GM21423 (cell line): Measurements from ENCODE around the gene C1QBP.
"Not testable (repeated sequence)": the region's sequence is repeated elsewhere in the genome, so short reads cannot be mapped to it uniquely, and the experiment has no call there.

ENCODE experiments used
- ATAC-seq: cut with Tn5 transposase; IDR thresholded peaks from one replicate; pipeline ENCODE4 v1.9.1; 2021; ENCODE audit warnings: mild to moderate bottlenecking, moderate library complexity; ENCODE audit not compliant: unreplicated experiment

Gene C1QBP

DNA sequence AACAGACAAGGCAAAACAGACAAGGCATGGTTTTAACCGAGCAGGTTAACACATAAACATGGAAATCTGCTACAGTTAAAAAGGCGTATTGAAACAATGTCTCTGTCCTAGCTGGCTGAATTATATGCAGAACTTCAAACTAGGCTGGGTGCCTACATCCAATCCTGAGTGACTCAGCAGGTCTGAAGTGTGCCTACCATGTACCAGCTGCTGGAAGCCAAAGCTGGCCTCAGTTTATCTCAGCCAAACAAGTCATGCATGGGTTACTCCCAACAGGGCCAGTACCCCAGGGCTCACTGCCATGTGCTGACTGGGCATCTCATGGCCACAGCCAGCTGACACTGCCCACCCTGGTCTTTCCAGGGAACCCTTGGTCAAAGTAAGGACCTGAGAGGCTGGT lies 4.0 kb downstream of the C1QBP start:
- no peak for ATAC-seq

DNA sequence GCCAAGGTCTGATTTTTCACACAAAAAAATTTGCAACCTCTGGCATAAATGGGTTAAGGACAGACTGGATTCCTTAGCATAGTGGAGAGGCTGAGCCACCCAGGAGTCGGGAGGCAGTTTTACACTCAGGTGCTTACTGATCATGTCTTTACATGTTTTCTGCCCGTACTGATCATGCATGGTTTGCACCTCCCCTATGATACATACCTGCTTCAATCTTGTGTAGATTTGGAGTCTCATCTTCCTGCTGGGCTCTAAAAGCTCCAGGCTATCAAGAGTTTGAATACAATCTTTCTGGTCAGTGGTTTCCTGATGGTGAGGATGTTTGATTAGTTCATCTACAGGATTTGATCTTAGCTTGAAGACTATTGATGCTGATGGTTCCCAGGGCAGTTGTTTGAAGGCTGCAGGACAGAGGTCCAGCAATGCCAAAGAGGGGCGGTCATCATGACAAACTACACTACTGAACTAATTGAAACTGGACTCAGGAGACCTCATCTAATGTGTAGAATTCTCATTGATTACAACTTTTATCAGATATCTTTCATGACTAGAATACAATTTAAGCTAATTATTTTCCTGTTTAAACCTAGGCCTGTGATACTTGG lies 6.9 kb downstream of the C1QBP start:
- ATAC-seq: no peak

DNA sequence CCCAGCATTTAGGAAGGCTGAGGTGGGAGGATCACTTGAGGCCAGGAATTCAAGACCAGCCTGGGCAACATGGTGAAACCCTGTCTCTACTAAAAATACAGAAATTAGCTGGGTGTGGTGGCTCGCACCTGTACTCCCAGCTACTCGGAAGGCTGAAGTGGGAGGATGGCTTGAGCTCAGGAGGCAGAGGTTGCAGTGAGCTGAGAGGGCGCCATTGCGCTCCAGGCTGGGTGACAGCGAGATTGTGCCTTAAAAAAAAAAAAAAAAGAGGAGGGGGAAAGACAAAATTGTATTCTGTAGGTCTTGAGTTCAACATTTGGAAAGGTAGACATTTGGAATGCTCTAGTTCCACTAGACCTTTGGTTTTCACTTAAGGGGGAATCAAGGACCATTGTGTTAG lies 7.7 kb downstream of the C1QBP start:
- not testable (repeated sequence) for ATAC-seq

DNA sequence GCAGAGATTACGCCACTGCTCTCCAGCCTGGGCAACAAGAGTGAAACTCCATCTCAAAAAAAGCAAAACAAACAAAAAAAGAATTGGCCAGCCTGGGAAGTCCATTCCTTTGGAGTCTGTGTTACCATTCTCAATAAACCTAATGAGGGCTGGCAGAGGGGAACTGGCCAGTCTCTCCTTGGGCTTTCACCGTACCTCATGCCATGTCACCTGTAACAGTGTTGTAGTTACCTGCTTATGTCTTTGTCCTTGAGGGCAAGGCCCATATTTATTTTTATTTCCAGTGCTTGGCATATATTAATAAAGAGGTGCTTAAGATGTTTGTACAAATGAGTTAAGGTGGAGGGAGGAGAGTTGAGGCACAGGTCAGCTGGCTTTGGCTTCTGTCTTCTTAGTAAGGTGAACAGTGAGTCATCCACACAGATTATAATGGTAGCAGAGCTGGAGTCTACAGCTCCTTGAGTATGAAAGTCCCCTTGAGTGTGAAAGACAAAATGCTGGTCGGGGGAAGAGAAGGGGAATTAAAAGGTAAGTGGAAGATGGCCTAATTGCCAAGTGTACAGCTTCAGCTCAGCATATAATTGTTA lies 8.4 kb downstream of the C1QBP start:
- ATAC-seq: no peak

DNA sequence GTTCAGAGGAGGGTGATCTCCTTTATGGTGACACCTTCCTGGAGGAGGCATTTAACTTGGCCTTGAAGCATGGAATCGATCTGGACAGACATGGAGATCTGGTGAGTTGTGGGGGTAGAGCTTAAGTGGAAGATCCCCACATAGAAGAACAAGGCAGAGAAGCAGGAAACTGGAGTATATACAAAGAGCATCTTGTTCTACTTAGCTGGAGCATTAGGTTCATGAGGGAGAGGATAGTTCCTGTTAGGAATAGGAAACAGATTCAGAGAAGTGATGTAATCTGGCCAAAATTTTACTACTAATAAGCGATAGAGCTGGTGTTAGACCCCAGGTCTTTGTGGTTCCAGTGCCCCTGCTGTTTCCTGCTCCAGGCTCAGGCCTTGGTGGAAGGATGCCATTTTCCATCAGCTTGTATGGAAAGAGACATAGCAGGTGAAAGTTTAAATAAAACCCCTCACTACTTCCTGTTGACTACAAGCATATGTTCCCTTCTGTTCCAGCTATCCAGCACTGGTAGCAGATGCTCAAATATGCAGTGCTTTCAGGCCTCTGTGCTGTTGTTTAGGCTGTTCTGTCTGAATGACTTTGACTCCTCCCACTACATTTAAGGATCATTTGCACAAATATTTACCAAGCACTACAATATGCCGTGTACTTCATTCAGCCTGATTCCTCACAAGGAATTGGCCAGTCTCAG lies 9.6 kb downstream of the C1QBP start:
- ATAC-seq: no peak

DNA sequence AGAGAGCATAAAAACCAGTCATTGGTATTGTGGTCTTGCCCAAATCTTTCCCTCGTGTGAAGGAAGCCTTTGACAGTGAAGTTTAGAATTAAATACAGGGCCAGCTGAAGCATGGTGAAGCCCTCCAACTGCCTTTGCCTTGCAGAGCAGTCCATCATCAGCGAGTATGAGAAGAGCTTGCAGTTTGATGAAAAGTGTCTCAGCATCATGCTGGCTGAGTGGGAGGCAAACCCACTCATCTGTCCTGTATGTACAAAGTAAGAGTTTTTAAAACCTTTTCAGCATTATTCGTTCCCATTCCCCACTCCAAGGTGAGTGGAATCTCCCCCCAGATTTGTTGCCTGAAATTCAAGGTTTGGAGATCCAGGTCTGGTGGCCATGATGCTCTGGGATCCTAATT lies 13.1 kb downstream of the C1QBP start:
- no peak for ATAC-seq

DNA sequence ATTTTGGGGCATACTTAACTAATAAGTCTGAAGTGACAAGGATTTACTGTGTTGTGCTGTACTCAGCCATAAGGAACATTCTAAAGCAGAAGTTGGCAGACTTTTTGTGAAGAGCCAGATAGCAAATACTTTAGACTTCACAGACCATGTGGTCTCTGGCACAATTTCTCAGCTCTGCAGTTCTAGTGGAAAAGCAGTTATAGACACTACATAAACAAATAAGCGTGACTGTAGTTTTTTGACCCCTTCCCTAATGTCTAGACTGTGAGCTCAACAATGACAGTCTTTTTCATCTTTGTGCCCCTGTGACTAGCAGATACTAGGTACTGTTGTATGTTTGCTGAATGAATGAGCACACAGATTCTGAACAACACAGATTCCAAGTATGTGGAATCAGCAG lies 14.0 kb downstream of the C1QBP start:
- ATAC-seq: no peak

DNA sequence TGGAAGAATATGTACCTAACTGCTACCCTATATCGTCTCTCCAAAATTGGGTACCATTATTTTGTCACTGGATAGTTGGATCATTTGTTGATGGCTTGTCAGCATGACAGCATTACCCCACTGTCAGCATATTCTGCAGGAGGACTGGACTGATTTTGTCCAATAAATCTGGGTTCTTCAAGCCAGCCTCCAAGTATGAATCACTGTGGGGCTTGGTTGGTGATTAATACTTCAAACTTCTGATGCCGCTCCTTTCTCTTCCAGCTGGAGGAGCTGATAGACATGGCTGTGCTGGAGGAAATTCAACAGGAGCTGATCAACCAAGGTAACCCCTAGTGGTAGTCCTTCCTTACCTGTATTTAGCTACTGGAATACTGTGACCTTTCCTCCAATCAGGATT lies 16.4 kb downstream of the C1QBP start:
- no peak for ATAC-seq

DNA sequence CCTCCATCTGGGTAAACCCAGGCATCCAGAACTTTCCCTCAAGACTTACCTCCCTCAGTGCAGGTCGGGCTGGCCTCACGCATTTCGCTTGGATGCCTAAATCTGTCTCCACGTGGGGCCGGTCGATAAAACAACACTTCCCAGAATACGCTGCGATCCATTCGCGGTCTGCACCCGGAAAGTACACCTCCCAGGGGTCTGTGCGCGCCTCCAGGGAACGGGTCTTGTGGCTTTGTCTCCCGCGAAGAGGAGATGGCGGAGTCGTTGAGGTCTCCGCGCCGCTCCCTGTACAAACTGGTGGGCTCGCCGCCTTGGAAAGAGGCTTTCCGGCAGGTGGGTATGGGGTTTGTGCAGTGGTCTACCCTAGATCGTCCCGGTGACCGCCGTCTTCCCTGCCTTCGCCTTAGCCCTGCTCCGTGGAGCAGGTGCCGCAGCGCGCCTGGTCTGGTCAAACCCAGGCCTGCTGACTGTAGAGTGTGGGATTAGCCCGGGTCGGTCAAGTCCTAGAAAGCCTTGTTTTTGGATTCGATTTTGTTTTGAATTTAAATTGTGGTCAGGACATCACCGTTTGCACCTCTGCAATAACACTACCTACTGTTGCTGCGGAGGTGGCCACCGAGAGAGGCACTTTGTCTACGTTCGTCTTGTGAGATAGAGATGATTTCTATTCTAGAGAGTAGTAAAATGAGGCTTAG lies 18.8 kb downstream of the C1QBP start, which contains the start of gene RPAIN:
Gene RPAIN (plus strand): TSS at position 224 of the 695 bp plus-strand sequence. CDS start 29 bp downstream, at position 253.
- ATAC-seq: peak; percentile 47

DNA sequence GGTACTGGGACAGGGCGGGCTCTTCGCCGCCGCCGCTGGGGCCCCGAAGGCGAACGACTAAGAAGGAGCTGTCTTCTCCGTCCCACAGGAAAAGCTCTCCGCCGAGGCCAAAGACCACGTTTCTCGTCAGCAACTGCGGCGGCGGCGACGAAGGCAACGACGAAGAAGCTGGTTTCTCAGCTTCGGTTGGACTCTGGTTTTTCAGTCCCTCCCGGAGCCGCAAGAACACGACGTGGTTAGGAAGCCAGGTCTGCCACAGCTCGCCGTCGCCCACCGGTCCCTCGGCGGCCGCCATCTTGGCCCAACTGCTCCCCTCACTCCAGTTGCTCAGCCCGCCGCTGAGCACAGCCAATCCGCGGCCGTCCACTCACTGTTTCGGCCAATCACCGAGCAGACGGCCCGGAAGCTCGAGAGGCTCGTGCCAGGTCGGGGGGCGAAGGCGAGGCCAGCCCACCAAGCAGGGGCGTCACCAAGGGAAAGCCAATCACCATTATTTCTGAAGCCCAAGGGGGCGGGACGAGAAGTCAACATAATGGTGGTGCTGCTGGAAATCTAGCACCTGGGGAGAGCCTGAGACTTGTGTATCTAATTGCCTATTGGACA lies 19.5 kb downstream of the C1QBP start, which contains the start of gene NUP88:
Gene NUP88 (minus strand): TSS at position 307 of the 603 bp plus-strand sequence. CDS start 12 bp downstream, at position 295.
- ATAC-seq: peak; percentile 91

DNA sequence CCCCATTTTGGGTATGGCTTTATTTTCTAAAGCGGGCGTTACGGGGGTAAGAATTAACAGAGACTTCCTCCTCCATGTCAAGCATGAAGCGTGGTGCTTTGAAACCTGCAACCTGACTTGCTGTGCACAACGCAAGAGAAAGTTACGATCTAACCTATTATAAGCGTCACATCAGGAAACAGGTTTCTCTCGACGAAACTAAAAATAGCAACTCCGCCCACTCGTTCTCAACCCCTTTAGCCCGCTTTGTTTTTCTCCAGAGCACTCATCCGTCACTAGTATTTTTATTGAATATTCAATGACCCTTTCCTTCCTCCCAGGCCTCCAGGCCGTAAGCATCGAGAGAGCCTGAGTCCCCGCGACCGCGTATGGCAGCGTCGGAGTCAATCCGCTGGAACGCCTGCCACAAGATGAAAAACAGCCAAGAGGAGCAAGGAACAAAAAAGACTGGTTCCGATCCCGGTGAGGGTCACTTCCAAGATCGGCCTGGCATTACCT lies 20.0 kb downstream of the C1QBP start:
- ATAC-seq: peak; percentile 33

DNA sequence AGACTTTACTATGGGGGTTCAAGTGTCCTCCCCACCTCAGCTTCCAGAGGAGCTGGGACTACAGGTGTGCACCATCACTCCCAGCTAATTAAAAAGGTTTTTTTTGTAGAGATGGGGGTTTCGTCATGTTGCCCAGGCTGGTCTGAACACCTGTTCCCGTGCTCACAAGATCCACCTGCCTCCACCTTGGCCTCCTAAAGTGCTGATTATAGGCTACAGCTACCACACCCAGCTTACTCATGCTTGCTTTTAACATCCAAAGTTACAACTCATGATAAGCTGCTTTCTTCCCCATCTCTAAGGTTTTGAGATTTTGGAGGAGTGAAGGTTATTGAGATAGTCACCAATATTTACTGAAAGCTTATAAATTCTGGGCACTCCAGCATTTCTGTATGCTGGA lies 22.1 kb downstream of the C1QBP start:
- ATAC-seq: no peak

DNA sequence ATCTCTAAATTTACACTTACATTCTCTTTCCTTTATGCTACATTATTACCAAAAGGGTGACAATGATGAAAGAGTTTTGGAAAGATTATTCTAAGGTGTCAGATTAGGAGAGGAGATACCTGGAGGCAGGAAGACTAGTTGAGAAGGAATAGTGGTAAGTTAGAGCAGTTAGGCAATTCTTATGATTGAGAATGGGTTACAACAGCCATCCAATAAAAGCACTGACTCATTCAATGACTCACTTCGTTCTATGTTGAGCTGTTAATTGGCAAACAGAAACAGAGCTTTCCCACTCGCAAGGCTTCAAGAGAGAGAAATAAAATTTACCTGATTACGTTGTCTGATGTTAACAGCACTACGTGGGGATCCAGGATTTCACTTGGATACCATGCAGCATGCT lies 25.3 kb downstream of the C1QBP start:
- no peak for ATAC-seq

DNA sequence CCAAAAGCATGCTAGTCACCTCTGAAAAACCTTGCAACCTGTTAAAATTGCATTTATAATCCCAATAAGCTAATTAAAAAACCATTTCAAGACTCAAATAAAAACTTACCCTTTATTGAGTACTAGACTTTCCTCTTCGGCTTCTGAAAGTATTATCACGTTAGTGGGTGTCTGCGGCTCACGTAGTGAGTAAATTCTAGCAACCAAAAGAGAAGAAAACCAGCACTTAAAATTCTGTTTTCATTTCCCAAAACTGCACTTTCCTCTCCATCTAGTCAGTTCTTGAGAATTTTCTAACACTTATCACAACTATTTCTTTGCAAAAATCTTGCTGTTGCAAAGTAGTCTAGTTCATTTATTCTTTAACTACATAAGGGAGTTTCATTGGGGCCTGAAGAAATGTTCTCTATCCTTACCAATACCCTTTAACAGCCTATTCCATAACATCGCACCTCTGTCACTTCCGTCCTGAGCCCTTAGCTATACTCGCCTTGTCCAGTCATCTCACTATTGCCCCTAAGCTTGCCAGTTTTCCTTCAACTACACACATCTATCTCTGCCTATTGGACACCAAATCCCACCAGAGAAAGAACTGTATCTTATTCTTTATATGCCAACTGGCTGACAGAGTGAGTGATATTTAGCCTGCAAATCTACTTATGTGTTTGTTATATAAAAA lies 28.2 kb downstream of the C1QBP start:
- no peak for ATAC-seq

DNA sequence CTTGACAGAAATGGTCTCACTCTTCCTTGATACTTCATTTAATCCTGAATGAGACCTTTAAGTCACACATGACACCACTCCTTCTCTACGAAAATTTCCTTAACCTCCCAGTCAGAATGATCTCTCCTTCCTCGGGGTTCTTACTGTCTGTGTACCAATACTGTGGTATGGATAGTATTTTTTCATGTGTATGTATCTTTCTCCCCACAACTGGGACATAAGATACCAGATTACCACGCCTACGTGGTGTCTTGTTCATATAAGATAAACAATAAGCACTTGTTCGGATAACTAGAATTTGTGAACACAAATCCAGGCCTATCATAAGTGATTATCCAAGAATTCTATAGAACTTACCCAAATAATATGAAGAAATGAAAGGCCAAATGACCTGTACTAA lies 30.8 kb downstream of the C1QBP start:
- ATAC-seq: no peak

DNA sequence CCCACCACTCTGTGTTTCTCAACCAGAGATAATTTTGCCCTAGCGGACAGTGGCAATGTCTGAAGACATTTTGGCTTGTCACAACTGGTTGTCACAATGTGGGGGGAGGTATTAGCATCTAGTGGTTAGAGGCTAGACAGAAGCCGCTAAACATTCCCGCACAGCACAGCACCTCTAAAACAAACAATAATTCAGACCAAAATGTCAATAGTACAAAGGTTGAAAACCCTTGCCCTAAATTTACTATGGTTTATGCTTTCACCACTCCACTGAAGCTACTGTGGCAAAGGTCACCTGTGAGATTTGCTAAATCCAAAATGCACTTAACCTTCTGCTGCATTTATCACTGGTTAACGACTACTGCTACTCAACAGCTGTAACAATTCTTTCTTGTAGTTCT lies 33.6 kb downstream of the C1QBP start:
- no peak for ATAC-seq

DNA sequence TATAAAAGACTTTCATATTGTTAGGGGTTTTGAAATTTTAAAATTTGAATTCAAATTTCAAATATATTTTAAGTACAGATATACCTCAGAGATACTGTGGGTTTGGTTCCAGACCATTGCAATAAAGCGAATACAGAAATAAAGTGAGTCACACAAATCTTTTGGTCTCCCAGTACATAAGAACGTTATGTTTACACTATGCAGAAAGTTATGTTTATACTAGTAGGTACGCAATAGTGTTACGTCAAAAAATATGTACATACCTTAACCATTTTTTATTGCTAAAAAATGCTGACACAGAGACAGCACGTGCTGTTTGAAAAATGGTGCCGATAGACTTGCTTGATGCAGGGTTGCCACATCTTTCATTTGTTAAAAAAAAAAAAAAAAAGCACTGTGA lies 39.2 kb downstream of the C1QBP start:
- no peak for ATAC-seq

DNA sequence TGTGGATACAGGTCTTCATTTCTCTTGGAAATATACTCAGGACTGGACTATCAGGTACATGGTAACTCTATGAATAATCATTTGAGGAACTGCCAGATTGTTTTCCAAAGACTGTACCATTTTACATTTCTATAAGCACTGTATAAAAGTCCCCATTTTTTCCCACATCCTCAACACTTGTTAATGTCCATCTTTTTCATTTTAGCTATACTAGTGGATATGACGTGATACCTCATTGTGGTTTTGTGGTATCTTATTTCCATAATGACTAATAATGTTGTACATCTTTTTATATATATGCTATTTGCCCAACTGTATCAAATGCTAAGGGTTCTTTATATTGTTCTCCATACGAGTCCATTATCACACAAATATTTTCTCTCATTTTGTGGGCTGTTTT lies 42.3 kb downstream of the C1QBP start:
- no peak for ATAC-seq

DNA sequence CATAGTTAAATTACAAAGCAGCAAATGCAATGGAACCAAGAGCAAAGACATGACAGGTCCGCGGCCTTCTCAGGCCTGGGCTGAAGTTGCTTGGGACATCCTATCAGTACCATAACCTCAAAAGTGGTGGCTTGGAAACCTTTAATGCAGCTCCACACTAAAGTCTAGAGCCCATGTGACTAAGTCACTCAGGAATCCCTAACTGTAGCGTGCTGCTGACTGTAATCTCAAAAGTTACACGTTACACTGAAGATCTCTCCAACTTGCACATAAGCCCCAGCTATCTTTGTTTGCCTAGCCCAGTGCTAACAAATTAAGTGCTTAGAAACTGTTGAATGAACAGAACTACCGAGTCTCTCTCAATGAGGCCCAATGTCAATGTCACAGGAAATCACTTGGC lies 47.3 kb downstream of the C1QBP start:
- no peak for ATAC-seq
